Endothelial cell of umbilical vein (primary cell): ENCODE results near the gene ACOT7. TPM values are rescaled to one million over a fixed set of nuclear protein-coding genes. Genes with fewer than 3 reads are reported as not detected.

Experiments
- BruUV-seq: library from RNA; stranded (reverse); fragments of 400-500 nt; replicated peaks from 2 replicates; lab custom pipeline; 2021; lab: Mats Ljungman, UMichigan
- CTCF ChIA-PET: fragments of 300-600, 350-600 bp; sonication (Branson Sonifier 250); formaldehyde crosslinking; loops from one replicate; lab custom pipeline; 2021; ENCODE audit warnings: antibody characterized with exemption, inconsistent platforms; lab: Charles Lee
- POLR2A ChIA-PET: fragments of 300-600, 350-600 bp; sonication (Branson Sonifier 250); formaldehyde crosslinking; loops from one replicate; lab custom pipeline; 2021; ENCODE audit warnings: antibody characterized with exemption, inconsistent platforms; lab: Charles Lee
- DNase-seq: peaks from one replicate; pipeline ENCODE4 v3.0.0-alpha.2; 2011; ENCODE audit warnings: low read depth, low spot score
- FAIRE-seq: peaks from 2 replicates; lab custom pipeline; 2011; peaks lifted over from hg19 to GRCh38; lab: Jason Lieb, UNC
- H2AFZ ChIP-seq: 2 replicates; pipeline ENCODE4 v1.6.0; 2012; ENCODE audit warnings: low read depth, low read length, control low read depth, inconsistent platforms
- H3K27ac ChIP-seq: 2 replicates; pipeline ENCODE4 v1.5.1; 2011; ENCODE audit warnings: low read depth, mild to moderate bottlenecking, control low read depth, low read length, moderate library complexity; ENCODE audit not compliant: insufficient read depth
- H3K27me3 ChIP-seq, 2 experiments: 2 replicates each; pipeline versions ENCODE4 v1.6.0 to v1.6.1; 2011; ENCODE audit warnings: low read length in 2 of 2, mixed read lengths in 1 of 2; ENCODE audit not compliant: control insufficient read depth in 2 of 2, insufficient read depth in 2 of 2
- H3K36me3 ChIP-seq, 2 experiments: 2 replicates in 1 of 2; 3 replicates in 1 of 2; pipeline ENCODE4 v1.5.1; 2011; ENCODE audit warnings: low read length in 2 of 2, mild to moderate bottlenecking in 1 of 2, moderate library complexity in 1 of 2; ENCODE audit not compliant: control insufficient read depth in 2 of 2, insufficient read depth in 2 of 2; ENCODE audit errors: extremely low read depth in 1 of 2
- H3K4me1 ChIP-seq: 3 replicates; pipeline ENCODE4 v1.5.1; 2011; ENCODE audit warnings: mild to moderate bottlenecking, low read length; ENCODE audit not compliant: control insufficient read depth, insufficient read depth; ENCODE audit errors: extremely low read depth
- H3K4me2 ChIP-seq: 2 replicates; pipeline ENCODE4 v1.6.1; 2011; ENCODE audit warnings: low read length, control low read depth, mixed read lengths; ENCODE audit not compliant: insufficient read depth
- H3K4me3 ChIP-seq, 3 experiments: fragments of 200-600 bp in 1 of 3; sonication (generic), shearing (Covaris generic) in 1 of 3; replicated peaks in 1 of 3; 2 replicates each; pipeline ENCODE4 v1.5.1; 2011 to 2016; ENCODE audit warnings: control low read depth in 3 of 3, low read length in 3 of 3, mild to moderate bottlenecking in 2 of 3, inconsistent platforms in 1 of 3, low read depth in 1 of 3, moderate library complexity in 1 of 3; ENCODE audit not compliant: insufficient read depth in 1 of 3
- H3K79me2 ChIP-seq: 2 replicates; pipeline ENCODE4 v1.6.0; 2012; ENCODE audit warnings: low read length, inconsistent platforms; ENCODE audit not compliant: control insufficient read depth, insufficient read depth
- H3K9ac ChIP-seq: replicated peaks from 2 replicates; pipeline ENCODE3; 2011; ENCODE audit warnings: low read length, control low read depth; ENCODE audit not compliant: insufficient read depth; ENCODE audit errors: extremely low read depth
- H3K9me1 ChIP-seq: replicated peaks from 3 replicates; pipeline ENCODE4 v1.6.0; 2011; ENCODE audit warnings: mild to moderate bottlenecking, low read length; ENCODE audit not compliant: control insufficient read depth, insufficient read depth; ENCODE audit errors: extremely low read depth
- H3K9me3 ChIP-seq: replicated peaks from 2 replicates; pipeline ENCODE4 v1.5.1; 2012; ENCODE audit warnings: low read length, inconsistent platforms; ENCODE audit not compliant: control insufficient read depth, insufficient read depth
- H4K20me1 ChIP-seq: replicated peaks from 2 replicates; pipeline ENCODE3; 2011; ENCODE audit warnings: mild to moderate bottlenecking, low read length; ENCODE audit not compliant: control insufficient read depth, insufficient read depth; ENCODE audit errors: extremely low read depth
- CTCF ChIP-seq, 2 donors: IDR thresholded peaks; 1 replicate in 1 of 2; 2 replicates in 1 of 2; pipeline ENCODE4 v1.5.1; 2011; ENCODE audit warnings: low read length in 2 of 2, mild to moderate bottlenecking in 2 of 2, moderate library complexity in 2 of 2, control low read depth in 1 of 2, inconsistent platforms in 1 of 2, low read depth in 1 of 2; ENCODE audit not compliant: insufficient read depth in 1 of 2; ENCODE audit errors: extremely low read depth in 1 of 2
- EZH2 ChIP-seq: IDR thresholded peaks from 2 replicates; pipeline ENCODE4 v1.6.1; 2012; ENCODE audit warnings: borderline replicate concordance, low read depth, mild to moderate bottlenecking, moderate library complexity, low read length, inconsistent platforms; ENCODE audit not compliant: severe bottlenecking
- FOS ChIP-seq: IDR thresholded peaks from 2 replicates; pipeline ENCODE4 v1.6.1; 2011; ENCODE audit warnings: mild to moderate bottlenecking, low read length, moderate library complexity, borderline replicate concordance; ENCODE audit not compliant: insufficient read depth
- GATA2 ChIP-seq: IDR thresholded peaks from 2 replicates; pipeline ENCODE4 v1.7.0; 2011; ENCODE audit warnings: low read depth, mild to moderate bottlenecking, moderate library complexity, mixed read lengths, low read length; ENCODE audit not compliant: insufficient read length, insufficient read depth
- JUN ChIP-seq: IDR thresholded peaks from 2 replicates; pipeline ENCODE4 v1.6.1; 2011; ENCODE audit warnings: borderline replicate concordance, low read depth; ENCODE audit not compliant: insufficient read length, insufficient read depth
- MAX ChIP-seq: IDR thresholded peaks from 2 replicates; pipeline ENCODE4 v1.6.1; 2011; ENCODE audit not compliant: insufficient read depth, insufficient read length
- MYC ChIP-seq: IDR thresholded peaks from one replicate; pipeline ENCODE4 v1.6.1; 2011; ENCODE audit warnings: mild to moderate bottlenecking, low read depth, low read length
- POLR2A ChIP-seq: IDR thresholded peaks from 2 replicates; pipeline ENCODE4 v1.6.1; 2012; ENCODE audit warnings: low read depth, mild to moderate bottlenecking, control low read depth, low read length
- POLR2AphosphoS5 ChIP-seq: IDR thresholded peaks from 2 replicates; pipeline ENCODE4 v1.6.1; 2012; ENCODE audit warnings: low read depth, mild to moderate bottlenecking, control low read depth, low read length, moderate library complexity; ENCODE audit not compliant: insufficient read depth
- dilution Hi-C: fragments of 300-500 bp; cut with MboI; formaldehyde crosslinking; loops from one replicate; pipeline ENCODE4 v1.15.0; 2019; ENCODE audit warnings: low sequenced_read_pairs; ENCODE audit not compliant: extremely low pct_ligation_motif_present
- intact Hi-C: fragments of 100-400 bp; cut with micrococcal nuclease; formaldehyde crosslinking; loops from one replicate; pipeline ENCODE4 v1.10.0; 2022
- polyA plus RNA-seq, 4 experiments: library from polyadenylated mRNA; depleted of rRNA in 3 of 4; stranded (reverse) in 3 of 4; unstranded in 1 of 4; fragments of >200 nt; gene quantifications; 2 replicates each; pipeline versions ENCODE4 v1.2.1 to v1.2.3, GENCODE V29; 2011 to 2012; ENCODE audit warnings: missing spikeins in 1 of 4
- total RNA-seq: library from RNA; stranded (reverse); gene quantifications from 2 replicates; pipeline ENCODE4 v1.2.3, GENCODE V29; 2021

Gene ACOT7
- total and polyA plus RNA-seq, 2 donors (not counting 3 experiments of a cell fraction or from before 2014, with no cell fraction given), result 69.4 to 105 TPM

- H3K9me3 ChIP-seq, result no peaks in the 10 kb centered on the region
- ChIA-PET POLR2A (no interaction called here), CTCF (interaction anchor here (0.8 to 4.3 kb wide), 14 partner anchors 8 to 210 kb away, joined by 3 to 36 read pairs (median 4); no protein-coding TSS in a partner anchor)
- no peak for DNase-seq
- H3K36me3 ChIP-seq, result no peaks in the 10 kb centered on the region
- H3K27ac ChIP-seq, result no peak overlapping the region
- no peaks in the 10 kb centered on the region for H4K20me1 ChIP-seq
- H3K9ac ChIP-seq, result no peak overlapping the region
- dilution Hi-C loops, result no loop called here
- BruUV-seq, result no TSS peak
- H3K4me2 ChIP-seq, result no peak overlapping the region
- H3K27me3 ChIP-seq, result peaks cover 4 to 8% of the 10 kb centered on the region in 2 experiments
- no peak for FAIRE-seq
- no peak overlapping the region for H3K4me3 ChIP-seq
- H2AFZ ChIP-seq, result no peak overlapping the region
- H3K79me2 ChIP-seq, result no peaks in the 10 kb centered on the region
- intact Hi-C loops, result no loop called here
- H3K9me1 ChIP-seq, result no peaks in the 10 kb centered on the region
- TF ChIP-seq MYC, result no peak
- TF ChIP-seq JUN, result no peak
- H3K4me1 ChIP-seq, result peaks cover 10% of the 10 kb centered on the region
Observed at GRCh38 chr1:6414881-6415626, 21.5 kb upstream of the ACOT7 start.

- Histone ChIP-seq H3K9me1 (no peaks in the 10 kb centered on the region), H3K79me2 (no peaks in the 10 kb centered on the region), H3K4me1 (peaks cover 8% of the 10 kb centered on the region), H3K36me3 (no peaks in the 10 kb centered on the region), H3K27me3 (peaks cover 4 to 8% of the 10 kb centered on the region in 2 experiments), H3K4me2 (no peak overlapping the region), H3K9me3 (no peaks in the 10 kb centered on the region), H3K9ac (no peak overlapping the region), H3K27ac (no peak overlapping the region), H3K4me3 (no peak overlapping the region), H2AFZ (peak overlapping the region; percentile 1), H4K20me1 (no peaks in the 10 kb centered on the region)
- dilution Hi-C loops, result no loop called here
- BruUV-seq, result no TSS peak
- DNase-seq, result peak; percentile 52
- intact Hi-C loops, result no loop called here
- POLR2A ChIA-PET, result no interaction called here
- FAIRE-seq, result peak; percentile 87
- CTCF ChIA-PET, result interaction anchor here (0.8 to 4.3 kb wide), 17 partner anchors 9 to 210 kb away, joined by 3 to 36 read pairs (median 4); partner anchors contain the start of gene ACOT7
- no peak for TF ChIP-seq GATA2
- no peak for TF ChIP-seq JUN
- TF ChIP-seq EZH2, result no peak
- TF ChIP-seq MYC, result no peak
- no peak for TF ChIP-seq FOS
- TF ChIP-seq CTCF (IDR thresholded peaks at IDR 0.05; ENCODE audit: extremely low read depth in 1 of 2, insufficient read depth in 1 of 2, low read depth in 1 of 2, low read length in 2 of 2), result peak; percentile 53 to 77
- TF ChIP-seq MAX, result peak; percentile 68
- TF ChIP-seq POLR2AphosphoS5, result no peak
- TF ChIP-seq POLR2A, result no peak
Observed at GRCh38 chr1:6414443-6414844, 20.9 kb upstream of the ACOT7 start.
